HCT116 (cell line): ENCODE data around the gene A2ML1. TPM values are rescaled to one million over a fixed set of nuclear protein-coding genes. Genes with fewer than 3 reads are reported as not detected.

Experiments used
- ATAC-seq: fragments of 200-7000 bp; cut with Tn5 transposase; 2 replicates; pipeline ENCODE4 v1.9.1; 2020; ENCODE audit warnings: mild to moderate bottlenecking, moderate library complexity
- BruUV-seq: library from RNA; stranded (reverse); fragments of 400-500 nt; replicated peaks from 2 replicates; lab custom pipeline; 2021; lab: Mats Ljungman, UMichigan
- CTCF ChIA-PET: fragments of 300-600 bp; sonication (Branson Sonifier 250); formaldehyde crosslinking; loops from one replicate; lab custom pipeline; 2021; ENCODE audit warnings: antibody characterized with exemption; lab: Charles Lee
- POLR2A ChIA-PET: fragments of 300-600, 350-600 bp; sonication (Branson Sonifier 250); formaldehyde crosslinking; loops from one replicate; lab custom pipeline; 2021; ENCODE audit warnings: antibody characterized with exemption; lab: Charles Lee
- RAD21 ChIA-PET, 2 experiments: fragments of 300-600 bp; sonication (Branson Sonifier 250); formaldehyde crosslinking; loops; one replicate each; lab custom pipeline; 2023; ENCODE audit warnings: low total read pairs in 2 of 2; ENCODE audit not compliant: uncharacterized antibody in 2 of 2, unreplicated experiment in 2 of 2, low non-redundant PET in 1 of 2; lab: Charles Lee
- DNase-seq: peaks from one replicate; pipeline ENCODE4 v3.0.0-alpha.2; 2010; ENCODE audit warnings: low read depth, low spot score
- H2AFZ ChIP-seq: fragments of 200-600 bp; shearing (Covaris generic), sonication (generic); 2 replicates; pipeline ENCODE4 v1.6.1; 2017; ENCODE audit warnings: low read depth, mixed run types, mixed read lengths, antibody characterized with exemption, low read length; ENCODE audit not compliant: poor library complexity, severe bottlenecking
- H3K27ac ChIP-seq: 2 replicates; pipeline ENCODE4 v1.5.1; 2012; ENCODE audit warnings: low read depth, low read length
- H3K27me3 ChIP-seq: fragments of 200-600 bp; sonication (generic); 2 replicates; pipeline ENCODE4 v1.6.1; 2016; ENCODE audit warnings: mixed run types, low read length, mixed read lengths; ENCODE audit not compliant: insufficient read depth
- H3K36me3 ChIP-seq, 2 experiments: fragments of 200-500 bp in 1 of 2; fragments of 200-600 bp in 1 of 2; sonication (Bioruptor generic) in 1 of 2; sonication (generic) in 1 of 2; 2 replicates each; pipeline versions ENCODE4 v1.5.1 to v1.6.1; 2014 to 2016; ENCODE audit warnings: low read length in 2 of 2, inconsistent platforms in 1 of 2, mixed read lengths in 1 of 2, mixed run types in 1 of 2; ENCODE audit not compliant: insufficient read depth in 2 of 2, control insufficient read depth in 1 of 2
- H3K4me1 ChIP-seq, 2 experiments: fragments of 200-600 bp in 1 of 2; sonication (generic) in 1 of 2; 2 replicates each; pipeline versions ENCODE4 v1.5.1 to v1.6.1; 2012 to 2017; ENCODE audit warnings: low read length in 2 of 2, inconsistent platforms in 1 of 2, mild to moderate bottlenecking in 1 of 2, mixed read lengths in 1 of 2, mixed run types in 1 of 2, moderate library complexity in 1 of 2; ENCODE audit not compliant: insufficient read depth in 2 of 2, control insufficient read depth in 1 of 2
- H3K4me2 ChIP-seq: fragments of 200-600 bp; sonication (generic); 2 replicates; pipeline ENCODE4 v1.6.1; 2017; ENCODE audit warnings: mixed run types, low read length, mixed read lengths
- H3K4me3 ChIP-seq, 2 experiments: fragments of 200-600 bp in 1 of 2; sonication (generic) in 1 of 2; replicated peaks in 1 of 2; 2 replicates each; pipeline ENCODE4 v1.5.1; 2011 to 2016; ENCODE audit warnings: low read length in 2 of 2, control low read depth in 1 of 2, low read depth in 1 of 2, mild to moderate bottlenecking in 1 of 2, mixed read lengths in 1 of 2, mixed run types in 1 of 2
- H3K79me2 ChIP-seq: fragments of 200-600 bp; sonication (generic); 2 replicates; pipeline ENCODE4 v1.6.1; 2017; ENCODE audit warnings: mild to moderate bottlenecking, mixed run types, low read length, moderate library complexity, mixed read lengths; ENCODE audit not compliant: insufficient read depth
- H3K9ac ChIP-seq: fragments of 200-600 bp; sonication (generic); 2 replicates; pipeline ENCODE4 v1.6.1; 2016; ENCODE audit warnings: low read length, mixed read lengths
- H3K9me2 ChIP-seq: fragments of 200-600 bp; sonication (generic), shearing (Covaris generic); 2 replicates; pipeline ENCODE4 v1.6.1; 2017; ENCODE audit warnings: mixed run types, mild to moderate bottlenecking, moderate library complexity; ENCODE audit not compliant: insufficient read depth
- H3K9me3 ChIP-seq, 2 experiments: fragments of 200-500 bp in 1 of 2; fragments of 200-600 bp in 1 of 2; sonication (Bioruptor generic) in 1 of 2; sonication (generic) in 1 of 2; 2 replicates each; pipeline ENCODE4 v1.6.1; 2014 to 2017; ENCODE audit warnings: low read length in 2 of 2, mixed read lengths in 2 of 2, inconsistent platforms in 1 of 2, low read depth in 1 of 2, mild to moderate bottlenecking in 1 of 2, mixed run types in 1 of 2, moderate library complexity in 1 of 2; ENCODE audit not compliant: control insufficient read depth in 1 of 2, insufficient read depth in 1 of 2
- H4K20me1 ChIP-seq: fragments of 200-600 bp; sonication (generic), shearing (Covaris generic); 2 replicates; pipeline ENCODE4 v1.6.1; 2017; ENCODE audit warnings: mixed run types, mild to moderate bottlenecking, moderate library complexity; ENCODE audit not compliant: insufficient read depth
- CEBPB ChIP-seq: IDR thresholded peaks from 2 replicates; pipeline ENCODE4 v1.6.1; 2012; ENCODE audit warnings: low read depth
- EZH2 ChIP-seq: fragments of 200-600 bp; sonication (generic); IDR thresholded peaks from 2 replicates; pipeline ENCODE4 v1.6.1; 2017; ENCODE audit warnings: antibody characterized with exemption, mixed run types
- POLR2AphosphoS5 ChIP-seq: IDR thresholded peaks from 2 replicates; pipeline ENCODE4 v1.6.1; 2011; ENCODE audit warnings: mild to moderate bottlenecking, low read depth, low read length, moderate library complexity
- RAD21 ChIP-seq: IDR thresholded peaks from 2 replicates; pipeline ENCODE4 v1.6.1; 2012; ENCODE audit warnings: low read depth, mild to moderate bottlenecking
- REST ChIP-seq: IDR thresholded peaks from 2 replicates; pipeline ENCODE4 v1.6.1; 2012; ENCODE audit warnings: low read depth
- SIN3A ChIP-seq: IDR thresholded peaks from 2 replicates; pipeline ENCODE4 v1.6.1; 2012; ENCODE audit warnings: low read depth
- SP1 ChIP-seq: IDR thresholded peaks from 2 replicates; pipeline ENCODE4 v1.6.1; 2012; ENCODE audit warnings: low read depth
- TCF7L2 ChIP-seq: IDR thresholded peaks from 2 replicates; pipeline ENCODE4 v1.7.0; 2011; ENCODE audit warnings: borderline replicate concordance, inconsistent platforms; ENCODE audit not compliant: insufficient read depth, insufficient read length; ENCODE audit errors: extremely low read depth
- ZBTB33 ChIP-seq: IDR thresholded peaks from 2 replicates; pipeline ENCODE4 v1.6.1; 2011; ENCODE audit warnings: mild to moderate bottlenecking, low read length, moderate library complexity; ENCODE audit not compliant: insufficient replicate concordance; ENCODE audit errors: extremely low read depth
- intact Hi-C: fragments of 100-400 bp; cut with micrococcal nuclease; formaldehyde crosslinking; loops from 2 replicates; pipeline ENCODE4 v1.10.0; 2022
- total RNA-seq: library from RNA; stranded (reverse); gene quantifications from one replicate; pipeline ENCODE4 v1.2.1, GENCODE V29; 2021; ENCODE audit not compliant: unreplicated experiment
- TF ChIP-seq, protein P1 (sequence below), 3 experiments: fragments of 200-600 bp in 1 of 3; sonication (generic) in 1 of 3; IDR thresholded peaks in 2 of 3; conservative IDR thresholded peaks in 1 of 3; 2 replicates each; pipeline ENCODE4 v1.5.1; 2012 to 2017; ENCODE audit warnings: low read depth in 2 of 3, low read length in 2 of 3, antibody characterized with exemption in 1 of 3, borderline replicate concordance in 1 of 3, control low read depth in 1 of 3, mild to moderate bottlenecking in 1 of 3, mixed read lengths in 1 of 3, mixed run types in 1 of 3, moderate library complexity in 1 of 3; ENCODE audit not compliant: insufficient read depth in 1 of 3
- TF ChIP-seq, protein P2 (sequence below): IDR thresholded peaks from 2 replicates; pipeline ENCODE4 v1.6.1; 2012

The A2ML1 gene
- total RNA-seq, 1 experiment from 2014 or later: not detected

DNA sequence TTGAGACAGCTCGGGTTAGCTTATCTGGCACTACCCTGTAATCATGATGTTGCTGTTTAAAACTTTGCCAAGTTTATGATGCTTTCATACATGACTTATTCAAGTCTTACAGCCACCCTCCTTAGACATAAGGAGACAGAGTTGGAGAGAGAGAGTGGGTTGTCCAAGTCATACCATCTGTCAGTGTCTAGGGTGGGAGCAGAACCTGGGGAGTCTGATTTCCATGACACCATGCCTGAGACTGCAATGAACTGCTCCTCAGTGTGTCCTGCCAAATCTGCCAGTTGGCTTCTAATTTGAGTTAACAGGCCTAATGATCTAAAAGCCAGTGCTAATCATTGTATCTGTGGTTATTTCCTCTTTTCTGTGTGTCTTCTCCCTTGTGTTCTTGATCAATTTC lies 48.2 kb downstream of the A2ML1 start:
- ATAC-seq: no peak
- no peaks in the 10 kb centered on the region for H4K20me1 ChIP-seq
- no peaks in the 10 kb centered on the region for H3K4me1 ChIP-seq
- no TSS peak for BruUV-seq
- intact Hi-C loops: no loop called here
- no peaks in the 10 kb centered on the region for H3K36me3 ChIP-seq
- no peak overlapping the region for H2AFZ ChIP-seq
- no peaks in the 10 kb centered on the region for H3K9me3 ChIP-seq
- CTCF ChIA-PET: interaction anchor here (3.0 kb wide), 1 partner anchor 10 kb away, joined by 25 read pairs; no protein-coding TSS in a partner anchor
- RAD21 ChIA-PET: no interaction called here
- H3K27me3 ChIP-seq: no peaks in the 10 kb centered on the region
- no peak for DNase-seq
- H3K27ac ChIP-seq: no peak overlapping the region
- H3K9me2 ChIP-seq: no peaks in the 10 kb centered on the region
- POLR2A ChIA-PET: no interaction called here
- TF ChIP-seq REST: no peak
- no peak for TF ChIP-seq EZH2
- no peak for TF ChIP-seq SP1
- no peak for TF ChIP-seq CEBPB
- no peak for TF ChIP-seq ZBTB33
- no peak for TF ChIP-seq SIN3A
- no peak for TF ChIP-seq POLR2AphosphoS5
- TF ChIP-seq, protein P1, sequence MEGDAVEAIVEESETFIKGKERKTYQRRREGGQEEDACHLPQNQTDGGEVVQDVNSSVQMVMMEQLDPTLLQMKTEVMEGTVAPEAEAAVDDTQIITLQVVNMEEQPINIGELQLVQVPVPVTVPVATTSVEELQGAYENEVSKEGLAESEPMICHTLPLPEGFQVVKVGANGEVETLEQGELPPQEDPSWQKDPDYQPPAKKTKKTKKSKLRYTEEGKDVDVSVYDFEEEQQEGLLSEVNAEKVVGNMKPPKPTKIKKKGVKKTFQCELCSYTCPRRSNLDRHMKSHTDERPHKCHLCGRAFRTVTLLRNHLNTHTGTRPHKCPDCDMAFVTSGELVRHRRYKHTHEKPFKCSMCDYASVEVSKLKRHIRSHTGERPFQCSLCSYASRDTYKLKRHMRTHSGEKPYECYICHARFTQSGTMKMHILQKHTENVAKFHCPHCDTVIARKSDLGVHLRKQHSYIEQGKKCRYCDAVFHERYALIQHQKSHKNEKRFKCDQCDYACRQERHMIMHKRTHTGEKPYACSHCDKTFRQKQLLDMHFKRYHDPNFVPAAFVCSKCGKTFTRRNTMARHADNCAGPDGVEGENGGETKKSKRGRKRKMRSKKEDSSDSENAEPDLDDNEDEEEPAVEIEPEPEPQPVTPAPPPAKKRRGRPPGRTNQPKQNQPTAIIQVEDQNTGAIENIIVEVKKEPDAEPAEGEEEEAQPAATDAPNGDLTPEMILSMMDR (IDR thresholded peaks at IDR 0.05 in 2 of 3, conservative IDR thresholded peaks at IDR 0.05 in 1 of 3; ENCODE audit: borderline replicate concordance in 1 of 3, insufficient read depth in 1 of 3, low read depth in 2 of 3, low read length in 2 of 3): no peak
- no peak for TF ChIP-seq RAD21
- no peak for TF ChIP-seq TCF7L2
- TF ChIP-seq, protein P2, sequence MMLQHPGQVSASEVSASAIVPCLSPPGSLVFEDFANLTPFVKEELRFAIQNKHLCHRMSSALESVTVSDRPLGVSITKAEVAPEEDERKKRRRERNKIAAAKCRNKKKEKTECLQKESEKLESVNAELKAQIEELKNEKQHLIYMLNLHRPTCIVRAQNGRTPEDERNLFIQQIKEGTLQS: no peak
- TF ChIP-seq, all 23 proteins: peak for 0
- Histone ChIP-seq H3K79me2 (no peaks in the 10 kb centered on the region), H3K9ac (no peak overlapping the region), H3K4me2 (no peak overlapping the region), H3K4me3 (no peak overlapping the region)
